ENCODE measurements around the gene ALDH1L2.
"Not testable (repeated sequence)": the region's sequence is repeated elsewhere in the genome, so short reads cannot be mapped to it uniquely, and the experiment has no call there.

The ALDH1L2 gene

GRCh38 chr12:105100207-105100985, 16.1 kb upstream of the ALDH1L2 start:
- H3K4me3 Mint-ChIP-seq, result no peak overlapping the region
- DNase-seq (no peak), ATAC-seq (replicated peaks) (no peak)
- no peak overlapping the region for H3K27ac Mint-ChIP-seq
- no peaks in the 10 kb centered on the region for H3K4me1 Mint-ChIP-seq (ENCODE audit: low read depth in 2 of 2)
- no peaks in the 10 kb centered on the region for H3K9me3 Mint-ChIP-seq
- no peaks in the 10 kb centered on the region for H3K36me3 Mint-ChIP-seq (ENCODE audit: insufficient read depth)
- peaks cover 26 to 37% of the 10 kb centered on the region in 2 donors for H3K27me3 Mint-ChIP-seq

DNA sequence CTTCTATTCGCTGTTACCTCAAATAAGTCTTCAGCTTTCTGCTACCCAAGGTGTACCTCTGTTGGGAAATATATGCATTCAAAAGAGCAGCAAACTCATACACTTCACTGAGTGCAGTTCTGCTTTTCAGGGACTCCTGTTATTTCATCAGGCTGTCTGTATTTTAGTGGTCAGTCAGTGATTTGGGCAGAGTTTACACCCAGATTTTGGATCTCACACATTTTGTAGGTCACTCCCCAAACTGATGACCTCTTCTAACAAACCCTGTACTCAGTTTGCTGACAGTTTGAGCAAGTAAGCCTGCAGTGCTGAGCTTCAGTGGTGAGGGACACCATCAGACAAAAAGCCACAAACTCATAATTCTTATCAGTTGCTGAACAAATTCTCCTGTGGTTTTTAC, 15.1 kb upstream of the ALDH1L2 start:
- no peaks in the 10 kb centered on the region for H3K4me1 Mint-ChIP-seq (ENCODE audit: low read depth in 2 of 2)
- H3K27me3 Mint-ChIP-seq, result peaks cover 18 to 31% of the 10 kb centered on the region in 2 donors
- no peaks in the 10 kb centered on the region for H3K36me3 Mint-ChIP-seq (ENCODE audit: insufficient read depth)
- no peak overlapping the region for H3K27ac Mint-ChIP-seq
- ATAC-seq (replicated peaks) (no peak), DNase-seq (no peak)
- H3K4me3 Mint-ChIP-seq, result no peak overlapping the region
- H3K9me3 Mint-ChIP-seq, result no peaks in the 10 kb centered on the region

DNA sequence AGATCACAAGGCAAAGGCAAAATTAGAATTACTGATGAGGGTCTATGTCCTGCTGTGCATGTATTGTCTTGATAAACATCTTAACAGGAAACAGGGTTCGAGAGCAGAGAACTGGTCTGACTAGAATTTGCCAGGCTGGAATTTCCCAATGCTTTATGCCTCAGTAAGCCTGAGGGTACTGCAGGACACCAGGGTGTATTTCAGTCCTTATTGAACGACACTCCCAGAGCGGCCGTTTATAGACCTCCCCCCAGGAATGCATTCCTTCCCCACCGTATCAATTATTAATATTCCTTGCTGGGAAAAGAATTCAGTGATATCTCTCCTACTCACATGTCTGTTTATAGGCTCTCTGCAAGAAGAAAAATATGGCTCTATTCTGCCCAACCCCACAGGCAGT, 11.1 kb upstream of the ALDH1L2 start:
- DNase-seq; H3K4me3 Mint-ChIP-seq; H3K27ac Mint-ChIP-seq; H3K9me3 Mint-ChIP-seq; ATAC-seq (replicated peaks); H3K4me1 Mint-ChIP-seq (ENCODE audit: low read depth in 2 of 2); H3K36me3 Mint-ChIP-seq (ENCODE audit: insufficient read depth): not testable (repeated sequence)
- H3K27me3 Mint-ChIP-seq, result peaks cover 23 to 39% of the 10 kb centered on the region in 2 donors

GRCh38 chr12:105092336-105092735, 8.1 kb upstream of the ALDH1L2 start:
- DNase-seq, result no peak
- H3K4me3 Mint-ChIP-seq, result no peak overlapping the region
- peaks cover 24 to 25% of the 10 kb centered on the region in 2 donors for H3K27me3 Mint-ChIP-seq
- H3K4me1 Mint-ChIP-seq (ENCODE audit: low read depth in 2 of 2), result no peaks in the 10 kb centered on the region
- no peak for ATAC-seq (replicated peaks)
- H3K27ac Mint-ChIP-seq, result no peak overlapping the region
- no peaks in the 10 kb centered on the region for H3K36me3 Mint-ChIP-seq (ENCODE audit: insufficient read depth)
- H3K9me3 Mint-ChIP-seq, result no peaks in the 10 kb centered on the region

GRCh38 chr12:105091476-105092206, 7.4 kb upstream of the ALDH1L2 start:
- Mint-ChIP-seq H3K4me1 (ENCODE audit: low read depth in 2 of 2) (no peaks in the 10 kb centered on the region), H3K27me3 (peaks cover 25% of the 10 kb centered on the region in 2 donors), H3K36me3 (ENCODE audit: insufficient read depth) (no peaks in the 10 kb centered on the region), H3K27ac (no peak overlapping the region), H3K9me3 (no peaks in the 10 kb centered on the region), H3K4me3 (no peak overlapping the region)
- no peak for ATAC-seq (replicated peaks)
- DNase-seq, result no peak

DNA sequence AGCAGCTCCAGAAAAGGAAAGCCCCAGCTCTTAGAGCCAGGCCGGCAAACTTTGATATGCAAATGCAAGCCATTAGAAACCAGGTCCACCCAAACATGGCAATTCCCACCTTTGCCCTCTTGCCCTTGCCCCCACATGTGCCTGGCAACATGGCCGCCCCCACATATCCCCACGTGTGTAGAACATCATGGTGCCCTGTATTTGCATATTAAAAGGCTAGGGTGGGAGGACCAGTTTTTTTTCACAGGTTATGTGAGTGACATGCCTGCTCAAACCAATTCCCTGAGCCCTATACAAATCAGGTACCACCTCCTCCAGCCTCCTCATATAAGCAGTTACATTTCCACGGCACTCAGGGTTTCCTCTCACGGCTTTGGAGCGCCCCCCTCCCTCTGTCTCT, 6.1 kb upstream of the ALDH1L2 start:
- no peak overlapping the region for H3K27ac Mint-ChIP-seq
- H3K4me1 Mint-ChIP-seq (ENCODE audit: low read depth in 2 of 2), result no peaks in the 10 kb centered on the region
- H3K27me3 Mint-ChIP-seq, result peaks cover 31 to 34% of the 10 kb centered on the region in 2 donors
- no peaks in the 10 kb centered on the region for H3K9me3 Mint-ChIP-seq
- no peaks in the 10 kb centered on the region for H3K36me3 Mint-ChIP-seq (ENCODE audit: insufficient read depth)
- DNase-seq (no peak), ATAC-seq (replicated peaks) (no peak)
- no peak overlapping the region for H3K4me3 Mint-ChIP-seq

DNA sequence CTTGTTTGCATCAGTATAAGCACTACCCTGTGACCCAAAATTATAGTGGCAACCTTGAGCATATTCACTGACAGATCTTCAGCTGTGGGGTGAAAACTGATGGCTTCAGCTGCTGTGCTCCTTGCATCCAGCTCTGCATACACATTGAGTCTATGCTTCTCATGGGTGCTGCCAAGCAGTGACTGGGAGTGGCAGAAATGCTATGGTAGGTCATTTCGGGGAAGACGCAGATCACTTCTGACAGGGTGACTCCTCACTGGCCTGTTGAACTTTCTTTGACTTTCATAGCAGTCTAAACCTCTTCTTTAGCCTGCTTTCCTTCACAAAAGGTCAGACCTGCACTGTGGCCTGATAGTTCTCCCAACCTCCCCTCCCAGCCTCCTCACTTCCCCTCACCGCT, 5.6 kb upstream of the ALDH1L2 start:
- Mint-ChIP-seq H3K4me3 (no peak overlapping the region), H3K4me1 (ENCODE audit: low read depth in 2 of 2) (no peaks in the 10 kb centered on the region), H3K27ac (no peak overlapping the region), H3K27me3 (peaks cover 35 to 36% of the 10 kb centered on the region in 2 donors), H3K9me3 (no peaks in the 10 kb centered on the region), H3K36me3 (ENCODE audit: insufficient read depth) (no peaks in the 10 kb centered on the region)
- DNase-seq, result no peak
- no peak for ATAC-seq (replicated peaks)

DNA sequence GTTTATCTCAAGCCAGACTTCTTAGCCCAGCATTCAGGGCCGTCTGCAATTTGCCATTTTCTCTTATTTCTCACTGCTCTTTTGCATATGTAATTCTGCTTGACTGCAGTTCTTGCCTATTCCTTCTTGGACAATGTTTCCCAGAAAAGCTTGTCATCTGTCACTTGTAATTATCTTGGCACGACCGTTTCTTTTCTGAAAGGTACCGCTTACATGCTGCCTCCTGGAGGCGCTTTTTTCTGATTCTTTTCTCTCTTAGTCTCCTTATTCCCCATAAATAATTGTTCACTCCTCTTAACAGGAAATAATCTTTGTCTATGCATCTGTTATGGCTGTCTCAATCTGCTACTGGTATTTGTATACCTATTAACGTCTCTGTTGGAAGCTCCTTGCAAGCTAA, 1.2 kb upstream of the ALDH1L2 start:
- Mint-ChIP-seq H3K4me1 (ENCODE audit: low read depth in 2 of 2) (peaks cover 6 to 7% of the 10 kb centered on the region in 2 donors), H3K36me3 (ENCODE audit: insufficient read depth) (no peaks in the 10 kb centered on the region), H3K4me3 (peak overlapping the region in 1 of 2 donors; percentile 16), H3K9me3 (no peaks in the 10 kb centered on the region), H3K27ac (no peak overlapping the region), H3K27me3 (peaks cover 47 to 50% of the 10 kb centered on the region in 2 donors)
- ATAC-seq (replicated peaks) (no peak), DNase-seq (no peak)

DNA sequence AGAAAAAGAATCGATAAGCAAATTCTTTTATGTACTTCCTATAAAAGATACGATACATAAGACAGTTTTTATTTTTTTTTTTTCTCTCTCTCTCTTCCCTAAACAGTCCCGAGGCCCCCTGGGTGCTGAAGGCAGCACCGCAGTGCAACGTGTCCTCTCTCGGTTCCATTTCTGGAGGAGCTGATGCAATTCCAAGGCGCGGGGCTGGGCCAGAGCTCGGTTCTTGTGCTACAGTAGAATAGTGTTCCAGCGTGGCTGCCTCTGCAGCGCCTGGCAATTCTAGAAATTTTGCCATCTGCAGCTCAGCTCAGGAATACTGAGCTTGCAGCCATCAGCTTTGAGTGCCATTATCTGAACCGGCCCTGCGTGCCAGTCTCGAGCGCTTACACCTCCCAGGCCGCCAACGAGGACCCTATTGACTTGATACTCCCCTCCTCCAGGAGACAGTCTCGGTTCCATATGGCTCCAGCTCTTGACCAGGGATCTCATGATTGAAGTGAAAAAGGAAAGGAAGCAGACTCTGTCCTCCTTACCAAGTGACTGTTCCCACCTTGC, 630 bp downstream of the ALDH1L2 start:
- Mint-ChIP-seq H3K27me3 (peaks cover 50 to 55% of the 10 kb centered on the region in 2 donors), H3K4me1 (ENCODE audit: low read depth in 2 of 2) (peaks cover 6 to 7% of the 10 kb centered on the region in 2 donors), H3K27ac (no peak overlapping the region), H3K9me3 (no peaks in the 10 kb centered on the region), H3K4me3 (peak overlapping the region; percentile 63 to 64), H3K36me3 (ENCODE audit: insufficient read depth) (no peaks in the 10 kb centered on the region)
- ATAC-seq (replicated peaks), result no peak
- DNase-seq, result no peak

DNA sequence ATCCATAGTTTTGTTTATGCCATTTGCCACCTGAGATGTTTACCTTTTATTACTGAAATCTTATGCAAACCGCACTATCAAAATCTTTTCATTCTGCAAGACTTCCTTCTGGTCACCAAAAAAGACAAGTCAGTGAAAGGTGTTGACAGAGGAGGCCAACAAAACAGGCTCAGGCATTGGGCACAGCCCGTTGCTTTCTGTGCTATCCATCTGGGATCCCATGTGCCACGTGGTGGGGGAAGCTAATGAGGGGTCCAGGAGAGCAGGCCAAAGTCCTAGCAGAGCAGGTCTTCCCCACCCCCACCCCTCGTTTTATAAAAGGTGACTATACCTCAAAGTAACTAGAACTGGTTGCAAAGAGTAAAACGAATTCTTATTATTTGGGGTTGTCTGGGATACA, 1.2 kb downstream of the ALDH1L2 start:
- H3K4me1 Mint-ChIP-seq (ENCODE audit: low read depth in 2 of 2), result peaks cover 6 to 7% of the 10 kb centered on the region in 2 donors
- no peak for DNase-seq
- ATAC-seq (replicated peaks), result no peak
- H3K27ac Mint-ChIP-seq, result no peak overlapping the region
- no peak overlapping the region for H3K4me3 Mint-ChIP-seq
- no peaks in the 10 kb centered on the region for H3K9me3 Mint-ChIP-seq
- no peaks in the 10 kb centered on the region for H3K36me3 Mint-ChIP-seq (ENCODE audit: insufficient read depth)
- peaks cover 50 to 55% of the 10 kb centered on the region in 2 donors for H3K27me3 Mint-ChIP-seq

DNA sequence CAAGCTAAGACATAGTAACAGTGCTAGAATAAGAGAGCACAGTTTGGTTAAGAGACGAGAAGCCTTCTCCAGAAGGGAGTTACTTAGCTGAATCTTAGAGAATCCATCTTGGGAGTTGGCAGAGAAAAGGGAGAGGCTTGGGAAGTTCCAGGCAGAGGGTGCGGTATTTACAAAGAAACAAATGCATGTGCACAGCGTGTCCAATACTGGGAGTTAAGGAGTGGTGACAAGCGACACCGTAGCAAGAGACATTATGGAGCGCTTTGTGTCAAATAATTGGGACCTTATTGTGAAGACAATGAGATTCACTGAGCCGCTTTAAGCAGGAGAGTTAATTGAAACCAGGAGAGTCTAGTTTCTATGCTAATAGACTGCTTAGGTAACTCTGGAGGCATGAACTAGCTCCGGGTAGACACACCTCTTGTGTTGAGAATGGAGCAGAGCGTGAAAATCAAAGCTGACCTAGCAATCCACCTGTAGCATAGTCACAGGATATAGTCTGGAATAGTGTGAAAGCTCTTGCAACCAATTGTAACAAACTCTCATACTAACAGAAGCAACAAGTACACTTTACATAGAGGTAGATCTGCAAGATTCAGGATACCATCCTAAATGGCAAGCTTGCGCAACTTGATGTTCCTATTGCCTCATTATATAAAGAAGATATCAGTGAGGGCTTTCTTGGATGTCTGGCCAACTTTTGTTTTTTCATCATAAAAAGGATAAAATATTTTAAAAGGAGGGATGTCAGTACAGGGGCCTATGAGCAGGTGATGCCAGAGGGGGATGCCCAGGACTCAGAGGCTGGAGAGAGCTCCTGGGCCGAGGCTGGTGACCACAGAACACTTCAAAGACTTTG, 5.3 kb downstream of the ALDH1L2 start:
- no peaks in the 10 kb centered on the region for H3K9me3 Mint-ChIP-seq
- no peak overlapping the region for H3K27ac Mint-ChIP-seq
- peaks cover 36 to 44% of the 10 kb centered on the region in 2 donors for H3K27me3 Mint-ChIP-seq
- H3K4me1 Mint-ChIP-seq (ENCODE audit: low read depth in 2 of 2), result peaks cover 5% of the 10 kb centered on the region in 2 donors
- DNase-seq (no peak), ATAC-seq (replicated peaks) (no peak)
- H3K36me3 Mint-ChIP-seq (ENCODE audit: insufficient read depth), result no peaks in the 10 kb centered on the region
- H3K4me3 Mint-ChIP-seq, result no peak overlapping the region

- no peak overlapping the region for H3K4me3 Mint-ChIP-seq
- H3K4me1 Mint-ChIP-seq (ENCODE audit: low read depth in 2 of 2), result no peaks in the 10 kb centered on the region
- no peaks in the 10 kb centered on the region for H3K9me3 Mint-ChIP-seq
- DNase-seq (no peak), ATAC-seq (replicated peaks) (no peak)
- peaks cover 29 to 41% of the 10 kb centered on the region in 2 donors for H3K27me3 Mint-ChIP-seq
- H3K36me3 Mint-ChIP-seq (ENCODE audit: insufficient read depth), result no peaks in the 10 kb centered on the region
- no peak overlapping the region for H3K27ac Mint-ChIP-seq
Observed at GRCh38 chr12:105077435-105077834, 6.8 kb downstream of the ALDH1L2 start.

DNA sequence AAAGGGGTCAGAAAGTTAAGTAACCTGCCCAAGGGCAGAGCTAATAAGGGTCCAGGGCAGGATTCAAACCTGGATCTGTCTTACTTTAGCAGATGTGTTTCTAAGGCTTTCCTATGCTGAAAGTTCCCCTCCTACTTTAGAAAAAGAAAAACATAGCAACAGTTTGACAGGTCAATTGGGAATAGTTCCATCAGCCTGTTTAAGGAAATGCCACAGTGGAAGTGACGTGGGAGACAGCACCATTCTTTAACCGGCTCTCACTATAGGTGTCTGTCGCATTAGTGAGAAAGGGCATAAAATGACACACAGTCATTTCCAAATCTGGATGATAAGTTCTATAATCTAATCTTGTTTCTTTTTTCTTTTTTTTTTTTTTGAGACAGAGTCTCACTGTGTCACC, 7.3 kb downstream of the ALDH1L2 start:
- ATAC-seq (replicated peaks), result no peak
- Mint-ChIP-seq H3K9me3 (no peaks in the 10 kb centered on the region), H3K27me3 (peaks cover 27 to 36% of the 10 kb centered on the region in 2 donors), H3K36me3 (ENCODE audit: insufficient read depth) (no peaks in the 10 kb centered on the region), H3K4me1 (ENCODE audit: low read depth in 2 of 2) (no peaks in the 10 kb centered on the region), H3K4me3 (no peak overlapping the region), H3K27ac (no peak overlapping the region)
- no peak for DNase-seq
